Right lobe of liver (tissue), 6 donors: ENCODE results near the gene CNDP1. TPM values are rescaled to one million over a fixed set of nuclear protein-coding genes. Genes with fewer than 3 reads are reported as not detected.
A peak's percentile ranks its signal among the peaks of the same experiment; 100 is the strongest.

Experiments
- ATAC-seq, 4 donors: fragments of 200-7000 bp; cut with Tn5 transposase; one replicate each; pipeline ENCODE4 v1.9.1; 2020; ENCODE audit warnings: mild to moderate bottlenecking in 4 of 4, moderate library complexity in 4 of 4
- DNase-seq, 3 donors: peaks; one replicate each; pipeline ENCODE4 v3.0.0-alpha.2; 2020
- H3K27ac ChIP-seq, 3 donors: fragments of 200-600 bp; one replicate each; pipeline ENCODE4 v1.8.0; 2022
- H3K27me3 ChIP-seq, 2 donors: fragments of 200-600 bp; one replicate each; pipeline ENCODE4 v1.8.0; 2022
- H3K36me3 ChIP-seq, 4 donors: fragments of 200-600 bp; sonication (generic) in 1 of 4; one replicate each; pipeline versions ENCODE4 v1.5.1 to v1.8.0; 2017 to 2022; ENCODE audit warnings: control low read depth in 1 of 4
- H3K4me1 ChIP-seq, 4 donors: fragments of 200-600 bp; sonication (generic) in 1 of 4; one replicate each; pipeline versions ENCODE4 v1.5.1 to v1.8.0; 2017 to 2022; ENCODE audit warnings: control low read depth in 1 of 4
- H3K4me3 ChIP-seq, 3 donors: fragments of 200-600 bp; one replicate each; pipeline ENCODE4 v1.8.0; 2022
- H3K9me3 ChIP-seq, 4 donors: fragments of 200-600 bp; sonication (generic) in 1 of 4; one replicate each; pipeline versions ENCODE4 v1.5.1 to v1.8.0; 2017 to 2022; ENCODE audit warnings: control low read depth in 1 of 4
- CTCF ChIP-seq, 4 donors: fragments of 200-600 bp in 3 of 4; fragments of 450-650 bp in 1 of 4; IDR thresholded peaks; one replicate each; pipeline versions ENCODE4 v1.5.1 to v1.8.0; 2016 to 2022; ENCODE audit warnings: antibody characterized with exemption in 4 of 4, mild to moderate bottlenecking in 2 of 4
- POLR2A ChIP-seq: fragments of 450-650 bp; IDR thresholded peaks from one replicate; pipeline ENCODE4 v1.6.1; 2017; ENCODE audit warnings: antibody characterized with exemption, mild to moderate bottlenecking
- WGBS: methylation state at CpG from one replicate; pipeline ENCODE4 v1.1.6; 2018; ENCODE audit warnings: low coverage, low lambda C conversion rate; ENCODE audit not compliant: insufficient coverage; ENCODE audit errors: missing lambda C conversion rate; 5-methylcytosine and 5-hydroxymethylcytosine counted together
- intact Hi-C, 2 donors: fragments of 100-400 bp; cut with DNase I; formaldehyde crosslinking; loops; one replicate each; pipeline versions ENCODE4 v1.11.2 to v1.14.1; 2022
- total RNA-seq, 6 experiments: library from RNA; depleted of rRNA in 2 of 6; stranded (reverse); fragments of >200 nt in 2 of 6; fragmentation: NEBNext Ultra II Directional in 3 of 6; extraction: Animal tissue kit (Norgen Biotek cat#: 25700) in 3 of 6; gene quantifications; one replicate each; pipeline versions ENCODE4 v1.1.0 to v1.2.4, GENCODE V29; 2016 to 2023
- donor health status: DM: no; HTN: yes; CAD: no.
- donor health status: DM: no; HTN: no; CAD: no.
- donor health status: DM: no; HTN: no; CAD: no.
- donor health status: DM: no; HTN: yes; CAD: no.
- donor health status: DM: no; HTN: yes; CAD: no.

The CNDP1 gene
- total RNA-seq, 6 experiments from 2014 or later: 10.4 to 61.4 (median 28.4) TPM

DNA sequence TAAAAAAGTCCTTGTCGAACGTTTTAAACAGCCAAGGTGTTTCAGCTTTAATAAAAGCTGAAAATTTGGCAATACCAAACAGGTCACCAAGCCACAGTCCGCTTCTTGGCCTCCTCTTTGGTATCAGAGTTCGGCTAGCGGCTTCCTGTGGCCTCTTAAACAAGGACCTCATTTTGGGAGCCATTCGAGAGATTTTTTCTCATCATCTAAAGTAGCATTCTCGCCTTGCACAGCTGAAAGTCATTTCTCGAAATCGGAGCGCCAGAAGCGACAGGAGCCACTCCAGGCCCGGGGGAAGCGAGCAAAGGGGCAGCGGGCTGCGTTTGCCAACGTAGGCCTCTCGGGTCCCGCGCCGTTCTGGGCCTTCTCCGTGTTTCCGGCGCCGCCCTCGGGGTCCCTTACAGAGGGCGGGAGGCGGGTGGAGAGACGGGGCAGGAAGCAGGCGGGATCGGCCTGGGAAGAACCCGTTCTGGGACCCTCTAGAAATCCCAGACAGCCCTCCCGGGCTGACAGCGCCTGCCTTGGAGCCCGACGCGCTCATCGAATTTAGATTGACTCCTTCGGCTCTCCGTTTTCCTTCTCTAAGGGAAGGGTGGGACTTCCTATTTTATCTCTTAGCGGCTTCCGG is 62.8 kb downstream of the CNDP1 start:
- ATAC-seq: peak; percentile 67 to 73 (median 69)
- under 1% methylated on average over 28 of the region's 41 CpGs for WGBS
- peak; percentile 79 to 83 (median 81) for DNase-seq
- H3K4me1 ChIP-seq: peaks cover 0 to 13% (median 3%) of the 10 kb centered on the region in 4 donors
- peak overlapping the region; percentile 96 to 98 (median 97) for H3K4me3 ChIP-seq
- intact Hi-C loops: no loop called here
- TF ChIP-seq CTCF (IDR thresholded peaks at IDR 0.05) (no peak), POLR2A (peak; percentile 68)
- H3K27ac ChIP-seq: peak overlapping the region; percentile 98 to 99 (median 98)
- H3K9me3 ChIP-seq: no peaks in the 10 kb centered on the region
- peaks cover 0 to 5% (median 0%) of the 10 kb centered on the region in 4 donors for H3K36me3 ChIP-seq
- H3K27me3 ChIP-seq: no peaks in the 10 kb centered on the region

DNA sequence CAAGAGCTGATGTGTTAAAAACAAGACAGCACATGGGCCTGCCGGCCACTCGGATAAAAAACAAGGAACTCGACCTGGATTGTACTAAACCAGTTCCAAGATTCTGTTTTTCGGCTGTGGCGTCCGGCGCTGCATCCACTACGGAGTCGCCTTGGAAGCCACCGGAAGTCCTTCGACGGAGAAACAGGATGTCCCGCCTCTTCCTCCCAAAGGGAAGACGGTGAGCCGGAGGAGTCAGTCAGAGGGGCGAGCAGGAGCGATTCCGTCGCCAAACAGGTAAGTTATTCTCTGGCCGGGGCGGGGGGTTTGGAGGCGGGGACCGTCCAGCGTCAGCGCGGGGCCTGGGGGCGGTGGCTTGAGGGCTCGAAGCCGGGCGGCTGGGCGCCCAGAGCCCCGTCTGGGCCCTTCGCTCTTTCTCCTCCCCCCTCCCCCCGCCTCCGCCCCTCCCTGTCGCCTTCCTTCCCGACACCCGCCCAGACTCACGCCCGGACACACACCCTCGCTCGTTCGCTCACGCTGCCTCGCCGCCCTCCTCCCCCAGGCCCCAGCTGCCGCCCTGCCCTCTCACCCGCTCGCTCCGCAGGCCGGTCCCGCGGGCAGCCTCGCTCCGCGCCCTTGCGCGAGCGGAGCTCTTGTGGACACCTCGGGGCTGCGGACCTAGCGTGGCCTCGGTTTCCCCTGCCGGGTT is 63.5 kb downstream of the CNDP1 start, which contains the start of gene ZNF407:
ZNF407 (plus strand) TSS at position 209 of the 688 bp plus-strand sequence. CDS start 33,150 bp downstream, outside the sequence.
- intact Hi-C loops: no loop called here
- peaks cover 0 to 13% (median 3%) of the 10 kb centered on the region in 4 donors for H3K4me1 ChIP-seq
- peaks cover 0 to 5% (median 0%) of the 10 kb centered on the region in 4 donors for H3K36me3 ChIP-seq
- peak within 1 kb of the TSS; percentile 96 to 98 (median 97) for H3K4me3 ChIP-seq
- ATAC-seq: peak; percentile 87 to 95 (median 92)
- peak within 1 kb of the TSS; percentile 98 to 99 (median 98) for H3K27ac ChIP-seq
- TF ChIP-seq POLR2A (peak; percentile 42), CTCF (IDR thresholded peaks at IDR 0.05) (no peak)
- no peaks in the 10 kb centered on the region for H3K9me3 ChIP-seq
- H3K27me3 ChIP-seq: no peaks in the 10 kb centered on the region
- DNase-seq: peak; percentile 89 to 91 (median 91)
- 10% methylated on average over 6 of the region's 64 CpGs for WGBS

- Histone ChIP-seq H3K27me3 (no peaks in the 10 kb centered on the region), H3K36me3 (peaks cover 0 to 4% (median 0%) of the 10 kb centered on the region in 4 donors), H3K4me3 (peak overlapping the region; percentile 96 to 98 (median 97)), H3K27ac (peak overlapping the region; percentile 98 to 99 (median 98)), H3K9me3 (no peaks in the 10 kb centered on the region), H3K4me1 (peaks cover 0 to 13% (median 3%) of the 10 kb centered on the region in 4 donors)
- WGBS: 0% methylated on average over 13 of the region's 44 CpGs
- intact Hi-C loops: no loop called here
- ATAC-seq (peak; percentile 45 to 60 (median 51)), DNase-seq (peak; percentile 61 to 69 (median 68))
- TF ChIP-seq CTCF (IDR thresholded peaks at IDR 0.05) (peak in 1 of 4 donors; percentile 5), POLR2A (no peak)
These were observed 64.2 kb downstream of the CNDP1 start for GRCh38 chr18:74598350-74599001.

GRCh38 chr18:74604361-74604760 is 70.1 kb downstream of the CNDP1 start:
- Histone ChIP-seq H3K27me3 (no peaks in the 10 kb centered on the region), H3K4me1 (peaks cover 0 to 8% (median 0%) of the 10 kb centered on the region in 4 donors), H3K9me3 (no peaks in the 10 kb centered on the region), H3K27ac (no peak overlapping the region), H3K36me3 (no peaks in the 10 kb centered on the region), H3K4me3 (no peak overlapping the region)
- TF ChIP-seq CTCF (IDR thresholded peaks at IDR 0.05): no peak
- no peak for TF ChIP-seq POLR2A
- DNase-seq: no peak
- no peak for ATAC-seq
- intact Hi-C loops: no loop called here
